ENCODE results near the gene SHC2.
"Not testable (repeated sequence)": the region's sequence is repeated elsewhere in the genome, so short reads cannot be mapped to it uniquely, and the experiment has no call there.

SHC2 gene

GRCh38 chr19:405121-405965 is 55.5 kb downstream of the SHC2 start:
- no peak for DNase-seq

GRCh38 chr19:403221-404027 is 57.4 kb downstream of the SHC2 start:
- DNase-seq = no peak

GRCh38 chr19:402786-403185 is 58.0 kb downstream of the SHC2 start:
- DNase-seq = no peak

- DNase-seq = no peak
These were observed 58.8 kb downstream of the SHC2 start for GRCh38 chr19:401866-402511.

- DNase-seq = no peak
These were observed 59.6 kb downstream of the SHC2 start for GRCh38 chr19:400976-401865.

GRCh38 chr19:399370-399769 is 61.5 kb downstream of the SHC2 start:
- DNase-seq = no peak

GRCh38 chr19:398719-399118 is 62.1 kb downstream of the SHC2 start:
- DNase-seq = no peak

GRCh38 chr19:397941-398706 is 62.7 kb downstream of the SHC2 start:
- DNase-seq = no peak

- no peak for DNase-seq
These were observed 63.5 kb downstream of the SHC2 start for GRCh38 chr19:397321-397720.

- no peak for DNase-seq
These were observed 65.4 kb downstream of the SHC2 start for GRCh38 chr19:395467-395866.

GRCh38 chr19:394857-395256 is 66.0 kb downstream of the SHC2 start:
- not testable (repeated sequence) for DNase-seq

- not testable (repeated sequence) for DNase-seq
These were observed 67.3 kb downstream of the SHC2 start for GRCh38 chr19:393560-393959.

- no peak for DNase-seq
These were observed 68.4 kb downstream of the SHC2 start for GRCh38 chr19:392375-392970.

- no peak for DNase-seq
These were observed 69.0 kb downstream of the SHC2 start for GRCh38 chr19:391726-392374.

- DNase-seq = no peak
These were observed 69.7 kb downstream of the SHC2 start for GRCh38 chr19:391207-391557.

- DNase-seq = no peak
These were observed 70.2 kb downstream of the SHC2 start for GRCh38 chr19:390386-391206.

GRCh38 chr19:389935-390289 is 70.9 kb downstream of the SHC2 start:
- DNase-seq = no peak

- no peak for DNase-seq
These were observed 71.4 kb downstream of the SHC2 start for GRCh38 chr19:389255-389934.

- DNase-seq = no peak
These were observed 72.1 kb downstream of the SHC2 start for GRCh38 chr19:388691-389090.
